Smooth muscle cell (in vitro differentiated cells): Measurements from ENCODE around the gene MAIP1. TPM values are rescaled to one million over a fixed set of nuclear protein-coding genes. Genes with fewer than 3 reads are reported as not detected.

Experiments
- DNase-seq: peaks from one replicate; lab custom pipeline; 2025; ENCODE audit not compliant: unreplicated experiment; lab: John Stamatoyannopoulos, UW
- H2AFZ ChIP-seq: fragments of 200-600 bp; sonication (generic); 2 replicates; pipeline ENCODE4 v1.6.0; 2016; ENCODE audit warnings: antibody characterized with exemption, low read depth, mild to moderate bottlenecking
- H3F3A ChIP-seq: fragments of 200-600 bp; sonication (generic); 2 replicates; pipeline ENCODE4 v1.6.0; 2017; ENCODE audit warnings: antibody characterized with exemption, low read depth
- H3K27ac ChIP-seq: fragments of 200-600 bp; sonication (generic); 2 replicates; pipeline ENCODE4 v1.5.1; 2016; ENCODE audit warnings: low read depth, mild to moderate bottlenecking
- H3K27me3 ChIP-seq: fragments of 200-600 bp; sonication (generic); 2 replicates; pipeline ENCODE4 v1.6.1; 2016; ENCODE audit warnings: low read depth, mild to moderate bottlenecking
- H3K36me3 ChIP-seq: fragments of 200-600 bp; sonication (generic); 2 replicates; pipeline ENCODE4 v1.5.1; 2016; ENCODE audit warnings: low read depth
- H3K4me1 ChIP-seq: fragments of 200-600 bp; sonication (generic); 2 replicates; pipeline ENCODE4 v1.5.1; 2016; ENCODE audit warnings: low read depth
- H3K4me2 ChIP-seq: fragments of 200-600 bp; sonication (generic); 2 replicates; pipeline ENCODE4 v1.6.0; 2016; ENCODE audit warnings: mild to moderate bottlenecking
- H3K4me3 ChIP-seq: fragments of 200-600 bp; sonication (generic); 2 replicates; pipeline ENCODE4 v1.5.1; 2016; ENCODE audit warnings: mild to moderate bottlenecking
- H3K79me2 ChIP-seq: fragments of 200-600 bp; sonication (generic); 2 replicates; pipeline ENCODE4 v1.6.0; 2016; ENCODE audit warnings: low read depth, mild to moderate bottlenecking
- H3K9ac ChIP-seq: fragments of 200-600 bp; sonication (generic); 2 replicates; pipeline ENCODE4 v1.6.0; 2016; ENCODE audit warnings: low read depth
- H3K9me3 ChIP-seq: fragments of 200-600 bp; sonication (generic); replicated peaks from 2 replicates; pipeline ENCODE4 v1.5.1; 2016; ENCODE audit warnings: low read depth
- H4K20me1 ChIP-seq: fragments of 200-600 bp; sonication (generic); 2 replicates; pipeline ENCODE4 v1.6.0; 2016; ENCODE audit warnings: low read depth
- WGBS: methylation state at CpG from one replicate; pipeline ENCODE4 v1.1.7; 2016; ENCODE audit warnings: low lambda C conversion rate; 5-methylcytosine and 5-hydroxymethylcytosine counted together
- polyA plus RNA-seq: library from polyadenylated mRNA; unstranded; fragments of >200 nt; fragmentation: Nextera tagmentation; extraction: Ambion mirVana; gene quantifications from 2 replicates; pipeline ENCODE4 v1.2.1, GENCODE V29; 2016
- total RNA-seq: library from RNA; depleted of rRNA; stranded (reverse); fragments of >200 nt; gene quantifications from 2 replicates; pipeline ENCODE4 v1.2.3, GENCODE V29; 2014
- TF ChIP-seq, protein P1 (sequence below): fragments of 200-600 bp; sonication (generic); IDR thresholded peaks from 2 replicates; pipeline ENCODE4 v1.5.1; 2017; ENCODE audit warnings: borderline replicate concordance, mild to moderate bottlenecking, antibody characterized with exemption; ENCODE audit not compliant: insufficient read depth, poor library complexity, severe bottlenecking

Gene MAIP1
- total and polyA plus RNA-seq, 2 experiments from 2014 or later, result 15.0 to 133 TPM

GRCh38 chr2:200000444-200001163 lies 45.2 kb downstream of the MAIP1 start:
- H3K79me2 ChIP-seq, result no peaks in the 10 kb centered on the region
- H3K36me3 ChIP-seq, result no peaks in the 10 kb centered on the region
- no peaks in the 10 kb centered on the region for H3K9me3 ChIP-seq
- no peak overlapping the region for H3K4me2 ChIP-seq
- no peaks in the 10 kb centered on the region for H3F3A ChIP-seq
- TF ChIP-seq, protein P1, sequence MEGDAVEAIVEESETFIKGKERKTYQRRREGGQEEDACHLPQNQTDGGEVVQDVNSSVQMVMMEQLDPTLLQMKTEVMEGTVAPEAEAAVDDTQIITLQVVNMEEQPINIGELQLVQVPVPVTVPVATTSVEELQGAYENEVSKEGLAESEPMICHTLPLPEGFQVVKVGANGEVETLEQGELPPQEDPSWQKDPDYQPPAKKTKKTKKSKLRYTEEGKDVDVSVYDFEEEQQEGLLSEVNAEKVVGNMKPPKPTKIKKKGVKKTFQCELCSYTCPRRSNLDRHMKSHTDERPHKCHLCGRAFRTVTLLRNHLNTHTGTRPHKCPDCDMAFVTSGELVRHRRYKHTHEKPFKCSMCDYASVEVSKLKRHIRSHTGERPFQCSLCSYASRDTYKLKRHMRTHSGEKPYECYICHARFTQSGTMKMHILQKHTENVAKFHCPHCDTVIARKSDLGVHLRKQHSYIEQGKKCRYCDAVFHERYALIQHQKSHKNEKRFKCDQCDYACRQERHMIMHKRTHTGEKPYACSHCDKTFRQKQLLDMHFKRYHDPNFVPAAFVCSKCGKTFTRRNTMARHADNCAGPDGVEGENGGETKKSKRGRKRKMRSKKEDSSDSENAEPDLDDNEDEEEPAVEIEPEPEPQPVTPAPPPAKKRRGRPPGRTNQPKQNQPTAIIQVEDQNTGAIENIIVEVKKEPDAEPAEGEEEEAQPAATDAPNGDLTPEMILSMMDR, result no peak
- 92% methylated on average over 2 of the region's 2 CpGs for WGBS
- no peak overlapping the region for H2AFZ ChIP-seq
- no peaks in the 10 kb centered on the region for H3K27me3 ChIP-seq
- H3K4me1 ChIP-seq, result peaks cover 11% of the 10 kb centered on the region
- H3K9ac ChIP-seq, result no peak overlapping the region
- H4K20me1 ChIP-seq, result no peaks in the 10 kb centered on the region
- H3K27ac ChIP-seq, result no peak overlapping the region
- DNase-seq, result no peak
- H3K4me3 ChIP-seq, result no peak overlapping the region

DNA sequence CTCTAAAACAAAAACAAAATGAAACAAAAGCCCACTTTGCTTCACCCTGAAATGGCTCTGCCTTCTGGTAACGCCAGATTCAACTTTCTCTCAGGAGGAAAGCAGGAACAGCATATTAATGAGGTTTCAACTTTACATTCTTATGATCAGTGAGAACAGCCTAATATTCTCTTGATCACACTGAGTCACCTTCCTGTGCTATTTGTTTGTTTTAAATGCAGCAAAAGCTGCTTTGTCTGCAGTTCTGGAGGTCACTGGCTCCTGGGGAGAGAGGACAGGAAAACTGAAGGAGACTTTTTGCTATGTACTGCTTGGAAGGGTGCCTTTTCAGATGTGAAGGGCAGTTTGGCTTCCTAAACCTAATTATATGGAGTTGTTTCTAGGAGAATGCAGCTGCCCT lies 48.1 kb downstream of the MAIP1 start:
- peak overlapping the region; percentile 2 for H3K4me2 ChIP-seq
- 71% methylated on average over 1 of the region's 1 CpG for WGBS
- no peaks in the 10 kb centered on the region for H3F3A ChIP-seq
- no peak overlapping the region for H3K4me3 ChIP-seq
- peak overlapping the region; percentile 80 for H2AFZ ChIP-seq
- no peaks in the 10 kb centered on the region for H3K79me2 ChIP-seq
- no peaks in the 10 kb centered on the region for H3K9me3 ChIP-seq
- TF ChIP-seq, protein P1, result no peak
- H3K27me3 ChIP-seq, result no peaks in the 10 kb centered on the region
- no peak overlapping the region for H3K9ac ChIP-seq
- peaks cover 11% of the 10 kb centered on the region for H3K4me1 ChIP-seq
- no peak overlapping the region for H3K27ac ChIP-seq
- no peak for DNase-seq
- H4K20me1 ChIP-seq, result no peaks in the 10 kb centered on the region
- H3K36me3 ChIP-seq, result no peaks in the 10 kb centered on the region

DNA sequence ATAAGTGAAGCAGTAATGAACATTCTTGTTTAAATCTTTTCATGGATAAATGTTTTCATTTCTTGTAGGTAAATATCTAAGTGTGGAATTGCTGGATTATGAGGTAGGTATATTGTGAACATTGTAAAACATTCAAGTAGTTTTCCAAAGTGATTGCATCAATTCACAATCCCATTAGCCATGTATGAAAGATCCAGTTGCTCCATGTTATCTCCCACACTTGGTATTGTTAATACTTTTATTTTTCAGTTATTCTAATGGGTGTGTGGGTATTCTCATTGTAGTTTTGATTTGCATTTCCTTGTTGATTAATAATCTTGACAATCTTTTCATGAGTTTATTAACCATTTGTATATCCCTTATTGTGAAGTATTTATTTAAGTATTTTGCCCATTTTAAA lies 50.3 kb downstream of the MAIP1 start:
- Histone ChIP-seq H3F3A (no peaks in the 10 kb centered on the region), H3K36me3 (no peaks in the 10 kb centered on the region), H3K27me3 (no peaks in the 10 kb centered on the region), H3K9me3 (no peaks in the 10 kb centered on the region), H2AFZ (no peak overlapping the region), H3K4me2 (no peak overlapping the region), H3K9ac (no peak overlapping the region), H3K27ac (no peak overlapping the region), H4K20me1 (no peaks in the 10 kb centered on the region), H3K4me1 (peaks cover 11% of the 10 kb centered on the region), H3K4me3 (no peak overlapping the region), H3K79me2 (no peaks in the 10 kb centered on the region)
- DNase-seq, result no peak
- TF ChIP-seq, protein P1, result no peak

DNA sequence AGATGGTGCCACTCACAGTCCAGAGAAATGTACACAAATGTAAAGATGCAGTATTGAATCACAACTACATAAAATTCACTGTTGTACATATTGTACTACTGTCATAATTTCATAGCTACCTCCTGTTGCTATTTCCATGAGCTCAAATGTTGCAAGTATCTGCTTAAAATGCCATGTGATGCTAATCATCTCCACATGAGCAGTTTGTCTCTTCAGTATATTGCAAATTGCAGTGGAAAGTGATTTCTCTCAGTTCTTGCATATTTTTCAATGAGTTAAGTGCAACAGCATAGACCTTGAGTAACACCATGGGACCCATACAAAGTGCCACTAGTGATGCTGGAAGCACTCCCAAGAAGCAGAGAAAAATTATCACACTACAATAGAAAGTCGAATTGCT lies 51.9 kb downstream of the MAIP1 start:
- no peaks in the 10 kb centered on the region for H3K9me3 ChIP-seq
- no peaks in the 10 kb centered on the region for H3K36me3 ChIP-seq
- H3K27ac ChIP-seq, result no peak overlapping the region
- H4K20me1 ChIP-seq, result no peaks in the 10 kb centered on the region
- TF ChIP-seq, protein P1, result no peak
- H3F3A ChIP-seq, result no peaks in the 10 kb centered on the region
- H2AFZ ChIP-seq, result no peak overlapping the region
- H3K79me2 ChIP-seq, result no peaks in the 10 kb centered on the region
- H3K9ac ChIP-seq, result no peak overlapping the region
- 95% methylated on average over 1 of the region's 1 CpG for WGBS
- H3K27me3 ChIP-seq, result no peaks in the 10 kb centered on the region
- H3K4me2 ChIP-seq, result no peak overlapping the region
- H3K4me1 ChIP-seq, result peaks cover 11% of the 10 kb centered on the region
- no peak overlapping the region for H3K4me3 ChIP-seq
- no peak for DNase-seq
